Measurements from ENCODE around the gene OR1F1. TPM values are rescaled to one million over a fixed set of nuclear protein-coding genes. Genes with fewer than 3 reads are reported as not detected.

Gene OR1F1
- total and polyA plus RNA-seq, 2 experiments from 2014 or later: 0.38 TPM; not detected in 1

DNA sequence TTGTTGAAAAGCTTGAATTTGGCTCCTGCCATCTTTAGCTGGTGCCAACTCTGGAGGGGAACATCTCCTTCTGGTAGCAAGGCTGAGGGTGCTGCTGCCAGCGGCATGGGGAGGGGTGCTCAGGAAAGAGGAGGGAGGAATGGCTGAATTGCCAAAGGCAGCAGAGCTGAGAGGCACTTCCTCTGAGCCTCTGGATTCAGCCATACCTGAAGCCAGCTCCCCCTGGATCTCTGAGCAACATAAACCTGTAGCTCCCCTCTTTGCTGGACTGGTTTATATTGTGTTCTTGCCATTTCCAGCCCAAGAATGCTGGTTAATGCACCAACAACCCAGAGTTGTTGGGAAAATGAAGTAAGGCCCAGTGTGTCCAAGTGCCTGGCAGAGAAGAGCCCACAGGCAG, 61.0 kb downstream of the OR1F1 start (continued):
- TF ChIP-seq, protein P1, sequence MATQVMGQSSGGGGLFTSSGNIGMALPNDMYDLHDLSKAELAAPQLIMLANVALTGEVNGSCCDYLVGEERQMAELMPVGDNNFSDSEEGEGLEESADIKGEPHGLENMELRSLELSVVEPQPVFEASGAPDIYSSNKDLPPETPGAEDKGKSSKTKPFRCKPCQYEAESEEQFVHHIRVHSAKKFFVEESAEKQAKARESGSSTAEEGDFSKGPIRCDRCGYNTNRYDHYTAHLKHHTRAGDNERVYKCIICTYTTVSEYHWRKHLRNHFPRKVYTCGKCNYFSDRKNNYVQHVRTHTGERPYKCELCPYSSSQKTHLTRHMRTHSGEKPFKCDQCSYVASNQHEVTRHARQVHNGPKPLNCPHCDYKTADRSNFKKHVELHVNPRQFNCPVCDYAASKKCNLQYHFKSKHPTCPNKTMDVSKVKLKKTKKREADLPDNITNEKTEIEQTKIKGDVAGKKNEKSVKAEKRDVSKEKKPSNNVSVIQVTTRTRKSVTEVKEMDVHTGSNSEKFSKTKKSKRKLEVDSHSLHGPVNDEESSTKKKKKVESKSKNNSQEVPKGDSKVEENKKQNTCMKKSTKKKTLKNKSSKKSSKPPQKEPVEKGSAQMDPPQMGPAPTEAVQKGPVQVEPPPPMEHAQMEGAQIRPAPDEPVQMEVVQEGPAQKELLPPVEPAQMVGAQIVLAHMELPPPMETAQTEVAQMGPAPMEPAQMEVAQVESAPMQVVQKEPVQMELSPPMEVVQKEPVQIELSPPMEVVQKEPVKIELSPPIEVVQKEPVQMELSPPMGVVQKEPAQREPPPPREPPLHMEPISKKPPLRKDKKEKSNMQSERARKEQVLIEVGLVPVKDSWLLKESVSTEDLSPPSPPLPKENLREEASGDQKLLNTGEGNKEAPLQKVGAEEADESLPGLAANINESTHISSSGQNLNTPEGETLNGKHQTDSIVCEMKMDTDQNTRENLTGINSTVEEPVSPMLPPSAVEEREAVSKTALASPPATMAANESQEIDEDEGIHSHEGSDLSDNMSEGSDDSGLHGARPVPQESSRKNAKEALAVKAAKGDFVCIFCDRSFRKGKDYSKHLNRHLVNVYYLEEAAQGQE (IDR thresholded peaks at IDR 0.05; ENCODE audit: unreplicated experiment): no peak
- TF ChIP-seq ZNF114 (CRISPR knock-in tag; IDR thresholded peaks at IDR 0.05) (no peak), ZNF331 (CRISPR knock-in tag; IDR thresholded peaks at IDR 0.05; ENCODE audit: low read depth) (no peak), JUNB (IDR thresholded peaks at IDR 0.05; ENCODE audit: unreplicated experiment) (no peak), EZH2 (IDR thresholded peaks at IDR 0.05; ENCODE audit: low read depth, unreplicated experiment) (no peak), POLR2AphosphoS5 (IDR thresholded peaks at IDR 0.05; ENCODE audit: low read depth) (no peak)
- TF ChIP-seq, protein P2, sequence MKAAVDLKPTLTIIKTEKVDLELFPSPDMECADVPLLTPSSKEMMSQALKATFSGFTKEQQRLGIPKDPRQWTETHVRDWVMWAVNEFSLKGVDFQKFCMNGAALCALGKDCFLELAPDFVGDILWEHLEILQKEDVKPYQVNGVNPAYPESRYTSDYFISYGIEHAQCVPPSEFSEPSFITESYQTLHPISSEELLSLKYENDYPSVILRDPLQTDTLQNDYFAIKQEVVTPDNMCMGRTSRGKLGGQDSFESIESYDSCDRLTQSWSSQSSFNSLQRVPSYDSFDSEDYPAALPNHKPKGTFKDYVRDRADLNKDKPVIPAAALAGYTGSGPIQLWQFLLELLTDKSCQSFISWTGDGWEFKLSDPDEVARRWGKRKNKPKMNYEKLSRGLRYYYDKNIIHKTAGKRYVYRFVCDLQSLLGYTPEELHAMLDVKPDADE (IDR thresholded peaks at IDR 0.05): no peak

DNA sequence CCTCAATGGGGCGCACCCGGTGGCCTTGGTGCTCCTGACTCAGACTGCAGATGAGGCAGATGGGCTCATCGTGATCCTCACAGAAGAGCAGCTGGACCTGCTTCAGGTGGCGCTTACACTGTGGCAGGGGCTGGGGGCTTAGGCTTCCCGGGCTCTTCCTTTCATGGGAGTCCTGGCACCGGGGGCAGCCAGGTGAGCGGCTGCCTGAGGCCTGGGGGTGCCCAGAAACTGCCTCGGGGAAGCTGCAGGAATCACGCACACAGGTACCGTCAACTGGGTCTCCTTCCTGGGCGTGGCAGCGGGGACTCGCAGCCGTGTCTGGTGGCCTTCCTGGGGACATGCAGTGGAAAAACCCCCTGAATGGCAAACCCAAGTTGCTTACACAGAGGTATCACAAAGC, 61.4 kb downstream of the OR1F1 start:
- no peaks in the 10 kb centered on the region for H3K27me3 ChIP-seq (ENCODE audit: insufficient read depth)
- peaks cover 78% of the 10 kb centered on the region for H3K9me3 Mint-ChIP-seq
- TF ChIP-seq, protein P1 (IDR thresholded peaks at IDR 0.05; ENCODE audit: unreplicated experiment): no peak
- TF ChIP-seq, protein P3, sequence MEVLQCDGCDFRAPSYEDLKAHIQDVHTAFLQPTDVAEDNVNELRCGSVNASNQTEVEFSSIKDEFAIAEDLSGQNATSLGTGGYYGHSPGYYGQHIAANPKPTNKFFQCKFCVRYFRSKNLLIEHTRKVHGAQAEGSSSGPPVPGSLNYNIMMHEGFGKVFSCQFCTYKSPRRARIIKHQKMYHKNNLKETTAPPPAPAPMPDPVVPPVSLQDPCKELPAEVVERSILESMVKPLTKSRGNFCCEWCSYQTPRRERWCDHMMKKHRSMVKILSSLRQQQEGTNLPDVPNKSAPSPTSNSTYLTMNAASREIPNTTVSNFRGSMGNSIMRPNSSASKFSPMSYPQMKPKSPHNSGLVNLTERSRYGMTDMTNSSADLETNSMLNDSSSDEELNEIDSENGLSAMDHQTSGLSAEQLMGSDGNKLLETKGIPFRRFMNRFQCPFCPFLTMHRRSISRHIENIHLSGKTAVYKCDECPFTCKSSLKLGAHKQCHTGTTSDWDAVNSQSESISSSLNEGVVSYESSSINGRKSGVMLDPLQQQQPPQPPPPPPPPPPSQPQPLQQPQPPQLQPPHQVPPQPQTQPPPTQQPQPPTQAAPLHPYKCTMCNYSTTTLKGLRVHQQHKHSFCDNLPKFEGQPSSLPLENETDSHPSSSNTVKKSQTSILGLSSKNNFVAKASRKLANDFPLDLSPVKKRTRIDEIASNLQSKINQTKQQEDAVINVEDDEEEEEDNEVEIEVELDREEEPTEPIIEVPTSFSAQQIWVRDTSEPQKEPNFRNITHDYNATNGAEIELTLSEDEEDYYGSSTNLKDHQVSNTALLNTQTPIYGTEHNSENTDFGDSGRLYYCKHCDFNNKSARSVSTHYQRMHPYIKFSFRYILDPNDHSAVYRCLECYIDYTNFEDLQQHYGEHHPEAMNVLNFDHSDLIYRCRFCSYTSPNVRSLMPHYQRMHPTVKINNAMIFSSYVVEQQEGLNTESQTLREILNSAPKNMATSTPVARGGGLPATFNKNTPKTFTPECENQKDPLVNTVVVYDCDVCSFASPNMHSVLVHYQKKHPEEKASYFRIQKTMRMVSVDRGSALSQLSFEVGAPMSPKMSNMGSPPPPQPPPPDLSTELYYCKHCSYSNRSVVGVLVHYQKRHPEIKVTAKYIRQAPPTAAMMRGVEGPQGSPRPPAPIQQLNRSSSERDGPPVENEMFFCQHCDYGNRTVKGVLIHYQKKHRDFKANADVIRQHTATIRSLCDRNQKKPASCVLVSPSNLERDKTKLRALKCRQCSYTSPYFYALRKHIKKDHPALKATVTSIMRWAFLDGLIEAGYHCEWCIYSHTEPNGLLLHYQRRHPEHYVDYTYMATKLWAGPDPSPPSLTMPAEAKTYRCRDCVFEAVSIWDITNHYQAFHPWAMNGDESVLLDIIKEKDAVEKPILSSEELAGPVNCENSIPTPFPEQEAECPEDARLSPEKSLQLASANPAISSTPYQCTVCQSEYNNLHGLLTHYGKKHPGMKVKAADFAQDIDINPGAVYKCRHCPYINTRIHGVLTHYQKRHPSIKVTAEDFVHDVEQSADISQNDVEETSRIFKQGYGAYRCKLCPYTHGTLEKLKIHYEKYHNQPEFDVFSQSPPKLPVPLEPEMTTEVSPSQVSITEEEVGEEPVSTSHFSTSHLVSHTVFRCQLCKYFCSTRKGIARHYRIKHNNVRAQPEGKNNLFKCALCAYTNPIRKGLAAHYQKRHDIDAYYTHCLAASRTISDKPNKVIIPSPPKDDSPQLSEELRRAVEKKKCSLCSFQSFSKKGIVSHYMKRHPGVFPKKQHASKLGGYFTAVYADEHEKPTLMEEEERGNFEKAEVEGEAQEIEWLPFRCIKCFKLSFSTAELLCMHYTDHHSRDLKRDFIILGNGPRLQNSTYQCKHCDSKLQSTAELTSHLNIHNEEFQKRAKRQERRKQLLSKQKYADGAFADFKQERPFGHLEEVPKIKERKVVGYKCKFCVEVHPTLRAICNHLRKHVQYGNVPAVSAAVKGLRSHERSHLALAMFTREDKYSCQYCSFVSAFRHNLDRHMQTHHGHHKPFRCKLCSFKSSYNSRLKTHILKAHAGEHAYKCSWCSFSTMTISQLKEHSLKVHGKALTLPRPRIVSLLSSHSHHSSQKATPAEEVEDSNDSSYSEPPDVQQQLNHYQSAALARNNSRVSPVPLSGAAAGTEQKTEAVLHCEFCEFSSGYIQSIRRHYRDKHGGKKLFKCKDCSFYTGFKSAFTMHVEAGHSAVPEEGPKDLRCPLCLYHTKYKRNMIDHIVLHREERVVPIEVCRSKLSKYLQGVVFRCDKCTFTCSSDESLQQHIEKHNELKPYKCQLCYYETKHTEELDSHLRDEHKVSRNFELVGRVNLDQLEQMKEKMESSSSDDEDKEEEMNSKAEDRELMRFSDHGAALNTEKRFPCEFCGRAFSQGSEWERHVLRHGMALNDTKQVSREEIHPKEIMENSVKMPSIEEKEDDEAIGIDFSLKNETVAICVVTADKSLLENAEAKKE (CRISPR knock-in tag; IDR thresholded peaks at IDR 0.05): no peak
- TF ChIP-seq POLR2AphosphoS5 (IDR thresholded peaks at IDR 0.05; ENCODE audit: low read depth): no peak
- TF ChIP-seq, protein P2 (IDR thresholded peaks at IDR 0.05): no peak
- no peak for TF ChIP-seq EZH2phosphoT487 (IDR thresholded peaks at IDR 0.05; ENCODE audit: unreplicated experiment)

More for the DNA sequence above, 61.4 kb downstream of the OR1F1 start:
- Mint-ChIP-seq H3K27me3 (ENCODE audit: insufficient read depth, low read depth, poor library complexity) (peaks cover 3% of the 10 kb centered on the region), H3K4me3 (no peak overlapping the region), H3K27ac (no peak overlapping the region), H3K36me3 (ENCODE audit: low read depth) (peaks cover 13% of the 10 kb centered on the region; the same call in 1 of the 3 replicates), H3K4me1 (no peaks in the 10 kb centered on the region)
- Histone ChIP-seq H3K79me2 (replicated peaks; ENCODE audit: insufficient read depth) (no peaks in the 10 kb centered on the region), H3F3A (replicated peaks; ENCODE audit: low read depth) (no peaks in the 10 kb centered on the region), H3K4me1 (ENCODE audit: insufficient read depth) (no peaks in the 10 kb centered on the region), H3K4me2 (no peak overlapping the region), H3K27ac (ENCODE audit: low read depth) (no peak overlapping the region), H4K20me1 (replicated peaks; ENCODE audit: insufficient read depth) (no peaks in the 10 kb centered on the region), H3K36me3 (ENCODE audit: insufficient read depth) (no peaks in the 10 kb centered on the region), H3K9me2 (ENCODE audit: insufficient read depth) (no peaks in the 10 kb centered on the region), H2AFZ (no peak overlapping the region), H3K4me3 (no peak overlapping the region)
- DNase-seq (ENCODE audit: low spot score) (no peak), ATAC-seq (no peak)
